ENCODE measurements around the gene NKTR.

Gene NKTR

GRCh38 chr3:42651248-42652091, 51.0 kb downstream of the NKTR start:
- DNase-seq (ENCODE audit: low read depth): no peak

- no peak for DNase-seq (ENCODE audit: low read depth)
Measured at GRCh38 chr3:42652251-42652610, 51.7 kb downstream of the NKTR start.

DNA sequence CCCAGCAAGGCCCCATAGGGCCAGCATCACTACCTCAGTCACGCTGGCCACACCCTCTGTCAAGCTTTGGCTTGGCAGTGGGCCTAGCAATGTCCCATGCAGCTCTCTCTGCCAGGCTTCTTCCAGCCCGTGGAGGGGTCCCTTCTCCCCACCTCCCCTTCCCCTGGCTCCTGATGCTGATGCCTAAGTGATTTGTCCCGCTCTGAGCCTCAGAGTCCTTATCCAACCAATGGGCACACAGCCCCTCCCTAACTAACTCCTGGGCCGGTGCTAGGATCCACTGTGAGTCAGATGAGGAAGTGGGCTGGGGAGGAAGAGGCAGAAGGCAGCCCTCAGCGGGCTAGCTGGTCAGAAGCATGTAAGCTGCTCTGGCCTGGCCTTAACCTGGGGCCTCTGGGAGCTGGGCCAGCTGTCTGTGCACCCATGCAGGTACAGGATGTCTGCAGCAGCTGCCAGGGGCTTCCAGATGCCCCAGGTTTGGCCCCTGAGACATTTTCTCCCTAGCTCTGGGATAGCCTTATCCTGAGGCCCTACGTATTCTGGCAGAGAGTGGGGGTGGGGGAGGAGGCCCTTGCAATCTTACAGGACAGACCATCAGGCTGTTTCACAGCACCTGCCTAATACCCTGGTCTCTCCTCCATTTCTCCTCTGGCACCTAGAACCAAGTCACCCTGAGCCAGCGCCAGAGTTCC, 52.3 kb downstream of the NKTR start:
- no peak for DNase-seq (ENCODE audit: low read depth)

GRCh38 chr3:42653303-42653559, 52.7 kb downstream of the NKTR start:
- no peak for DNase-seq (ENCODE audit: low read depth)

GRCh38 chr3:42653560-42654330, 53.3 kb downstream of the NKTR start, which contains the start of gene ZBTB47:
Gene ZBTB47, plus strand, starts transcription at chr3:42653697. Its CDS starts 4,659 bp downstream, at chr3:42658356.
- DNase-seq (ENCODE audit: low read depth): no peak

DNA sequence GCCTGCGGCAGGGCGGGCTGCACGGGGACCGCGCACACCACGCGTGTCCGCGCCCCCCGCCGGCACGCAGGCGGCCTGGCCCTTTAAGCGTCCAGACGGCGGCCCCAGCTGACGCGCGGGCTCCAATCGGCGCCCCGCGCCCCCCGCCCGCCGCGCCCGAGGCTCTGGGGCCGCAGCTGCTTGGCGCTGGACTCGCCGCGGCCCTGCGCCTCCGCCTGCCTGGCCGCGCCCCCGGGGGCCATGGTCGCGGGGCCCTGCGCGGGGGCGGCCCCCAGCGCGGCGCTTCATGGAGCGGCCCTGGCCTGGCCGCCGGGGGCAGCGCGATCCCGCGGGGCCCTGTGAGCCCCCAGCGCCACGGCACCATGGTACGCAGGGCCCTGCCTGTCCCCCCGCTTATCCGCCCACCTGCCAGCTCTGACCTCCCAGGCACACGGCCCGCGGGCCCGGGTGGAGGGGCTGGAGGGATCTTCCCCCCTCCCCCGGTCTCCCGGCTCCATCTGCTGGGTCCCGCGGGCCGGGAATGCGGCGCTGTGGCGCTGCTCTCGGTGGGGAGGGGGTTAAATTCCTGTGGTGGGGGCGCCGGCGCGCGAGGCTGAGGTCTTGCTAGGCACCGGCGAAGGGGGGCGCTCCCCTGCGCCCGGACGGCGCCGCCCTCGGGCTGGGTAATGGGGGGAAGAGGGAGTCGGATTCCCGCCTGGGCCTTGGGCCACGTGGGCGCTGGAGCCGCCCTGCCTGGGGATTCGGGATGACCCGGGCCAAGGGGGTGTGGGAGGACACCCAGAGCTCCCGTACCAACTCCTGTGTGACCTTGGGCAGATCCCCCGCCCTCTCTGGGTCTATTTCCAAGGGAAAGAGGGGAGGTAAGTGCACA, 54.1 kb downstream of the NKTR start:
- DNase-seq (ENCODE audit: low read depth): no peak

DNA sequence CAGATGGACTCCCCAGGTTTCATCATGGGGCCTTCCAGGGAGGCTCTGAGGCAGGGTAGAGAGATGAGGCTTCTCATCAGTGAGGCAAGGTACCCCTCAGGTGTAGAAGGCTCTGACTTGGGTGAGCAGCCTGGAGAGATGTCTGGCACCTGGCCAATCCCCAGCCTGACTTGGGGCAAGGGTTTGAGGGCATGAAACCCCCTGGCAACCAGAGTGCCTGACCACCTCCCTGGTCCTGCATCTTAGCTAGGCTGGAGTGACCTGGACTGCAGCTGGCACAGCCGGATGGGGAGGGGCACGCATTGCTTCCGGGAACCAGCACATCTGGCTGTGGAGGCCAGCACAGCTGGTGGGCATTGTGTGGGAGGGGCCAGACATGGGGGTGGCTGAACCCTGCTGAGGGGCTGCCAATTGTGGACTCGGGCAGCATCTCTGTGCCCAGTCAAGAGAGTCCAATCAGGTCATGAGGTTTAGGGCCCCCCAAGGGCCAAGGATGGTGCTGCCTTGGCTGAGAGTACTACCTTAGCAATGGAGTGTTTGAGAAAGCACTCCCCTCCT, 54.9 kb downstream of the NKTR start:
- no peak for DNase-seq (ENCODE audit: low read depth)

DNA sequence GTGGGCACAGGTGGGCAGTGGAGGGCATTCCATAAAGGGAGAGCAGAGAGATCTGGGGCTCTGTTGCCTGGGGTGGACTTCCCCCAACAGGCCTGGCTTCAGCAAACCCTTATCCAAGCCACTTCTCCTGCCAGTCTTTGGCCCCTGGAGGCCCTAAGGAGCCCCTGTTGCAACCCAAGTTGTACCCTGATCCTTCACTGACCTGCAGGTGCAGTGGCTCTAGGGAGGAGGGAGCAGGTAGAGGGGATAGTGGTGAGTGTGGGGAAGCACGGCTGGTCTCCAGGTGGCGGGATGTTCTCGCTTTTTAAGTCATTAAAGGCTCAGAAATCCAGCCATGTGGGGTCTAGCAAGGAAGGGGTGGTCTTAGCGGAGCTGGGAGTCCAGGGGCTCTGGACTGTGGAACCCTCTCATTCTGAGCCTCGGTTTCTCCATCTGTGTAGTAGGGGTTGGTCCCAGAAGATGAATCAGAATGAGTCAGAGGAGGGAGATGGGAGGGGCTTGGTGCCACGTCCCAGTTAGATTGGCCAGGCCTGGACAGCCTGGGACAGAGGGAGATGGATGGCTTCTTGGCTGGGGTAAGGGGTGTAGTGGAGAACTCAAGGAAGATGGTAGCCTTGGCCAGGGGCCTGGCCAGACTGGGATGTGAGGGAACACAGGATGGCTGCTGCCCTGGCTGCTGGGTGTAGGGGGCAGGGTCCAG, 55.6 kb downstream of the NKTR start:
- no peak for DNase-seq (ENCODE audit: low read depth)

DNA sequence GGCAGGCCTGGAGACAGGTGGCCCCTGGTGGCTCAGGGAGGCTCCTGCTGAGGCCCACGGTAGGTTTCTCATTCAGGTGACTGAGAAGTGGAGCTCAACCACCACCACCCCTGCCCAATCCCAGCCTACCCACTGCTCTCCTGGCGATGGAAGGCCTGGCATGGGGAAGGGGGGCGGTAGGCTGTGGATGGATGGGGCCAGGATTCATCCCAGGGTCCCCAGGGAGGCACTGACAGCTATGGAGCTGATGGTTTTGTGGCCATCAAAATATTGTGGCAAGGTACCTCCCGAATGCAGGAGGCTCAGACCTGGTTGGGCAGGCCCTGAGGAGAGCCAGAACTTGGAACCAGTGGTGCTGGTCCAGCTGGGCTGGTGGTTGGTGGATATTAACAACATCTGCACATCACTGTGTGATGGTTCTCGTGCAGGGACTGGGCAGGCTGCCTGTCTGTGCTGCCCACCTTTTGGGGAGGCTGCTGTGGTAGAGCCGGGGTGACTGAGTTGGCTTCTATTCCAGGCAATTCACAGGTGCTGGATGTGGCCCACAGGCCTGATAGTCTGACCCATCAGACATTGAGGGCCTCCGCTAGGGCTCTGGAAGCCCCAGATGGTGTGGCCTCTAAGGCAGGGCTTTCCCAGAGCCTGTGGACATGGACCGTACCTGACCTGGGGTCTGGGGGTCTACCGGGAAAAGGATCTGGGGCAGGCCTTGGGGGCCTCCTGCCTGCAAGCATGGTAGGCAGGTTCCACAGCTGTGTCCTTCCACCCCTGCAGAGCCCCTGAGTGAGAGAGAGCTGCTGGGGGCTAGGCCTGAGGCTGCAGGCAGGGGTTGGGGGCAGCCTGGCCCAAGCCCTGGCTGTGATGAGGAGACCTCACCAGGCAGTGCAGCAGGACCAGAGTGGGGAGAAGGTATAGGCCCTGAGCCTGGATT, 56.5 kb downstream of the NKTR start:
- DNase-seq (ENCODE audit: low read depth): no peak

DNA sequence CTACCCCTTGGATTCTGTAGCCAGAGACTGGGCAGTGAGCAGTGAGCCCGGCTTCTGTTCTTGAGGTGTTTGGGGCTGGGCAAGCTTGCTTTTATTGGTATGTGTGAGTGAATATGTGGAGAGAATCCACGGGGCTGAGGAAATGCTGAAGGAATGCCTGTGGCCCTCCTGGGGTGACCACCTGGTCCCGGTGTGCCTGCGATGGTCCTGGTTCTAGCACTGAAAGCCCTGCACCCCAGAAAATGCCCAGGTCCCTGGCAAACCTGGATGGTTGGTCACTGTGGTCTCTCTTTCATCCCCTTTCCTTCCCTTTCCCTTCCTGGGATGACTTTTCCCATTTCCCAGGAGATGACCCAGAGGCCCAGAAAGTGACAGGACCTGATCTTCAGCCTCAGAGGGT, 57.2 kb downstream of the NKTR start:
- DNase-seq (ENCODE audit: low read depth): no peak

DNA sequence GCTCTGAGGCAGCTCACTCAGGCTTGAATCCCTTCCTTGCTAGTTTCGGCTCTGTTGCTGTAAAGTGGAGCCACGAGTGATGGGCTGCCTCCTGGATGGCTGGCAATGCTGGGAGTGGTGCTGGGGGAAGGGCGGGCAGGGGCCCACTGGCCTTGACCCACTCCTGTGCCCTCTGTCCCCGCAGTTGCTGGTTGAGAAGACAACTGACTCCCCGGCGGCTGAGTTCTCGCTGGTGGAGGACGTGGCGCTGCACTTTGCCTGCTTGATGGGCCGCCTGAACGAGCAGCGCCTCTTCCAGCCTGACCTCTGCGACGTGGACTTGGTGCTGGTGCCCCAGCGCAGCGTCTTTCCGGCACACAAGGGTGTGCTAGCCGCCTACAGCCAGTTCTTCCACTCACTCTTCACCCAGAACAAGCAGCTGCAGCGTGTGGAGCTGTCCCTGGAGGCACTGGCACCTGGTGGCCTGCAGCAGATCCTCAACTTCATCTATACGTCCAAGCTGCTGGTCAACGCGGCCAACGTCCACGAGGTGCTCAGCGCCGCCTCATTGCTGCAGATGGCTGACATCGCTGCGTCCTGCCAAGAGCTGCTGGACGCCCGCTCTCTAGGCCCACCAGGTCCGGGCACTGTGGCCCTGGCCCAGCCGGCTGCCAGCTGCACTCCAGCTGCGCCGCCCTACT, 57.7 kb downstream of the NKTR start:
- DNase-seq (ENCODE audit: low read depth): no peak

DNA sequence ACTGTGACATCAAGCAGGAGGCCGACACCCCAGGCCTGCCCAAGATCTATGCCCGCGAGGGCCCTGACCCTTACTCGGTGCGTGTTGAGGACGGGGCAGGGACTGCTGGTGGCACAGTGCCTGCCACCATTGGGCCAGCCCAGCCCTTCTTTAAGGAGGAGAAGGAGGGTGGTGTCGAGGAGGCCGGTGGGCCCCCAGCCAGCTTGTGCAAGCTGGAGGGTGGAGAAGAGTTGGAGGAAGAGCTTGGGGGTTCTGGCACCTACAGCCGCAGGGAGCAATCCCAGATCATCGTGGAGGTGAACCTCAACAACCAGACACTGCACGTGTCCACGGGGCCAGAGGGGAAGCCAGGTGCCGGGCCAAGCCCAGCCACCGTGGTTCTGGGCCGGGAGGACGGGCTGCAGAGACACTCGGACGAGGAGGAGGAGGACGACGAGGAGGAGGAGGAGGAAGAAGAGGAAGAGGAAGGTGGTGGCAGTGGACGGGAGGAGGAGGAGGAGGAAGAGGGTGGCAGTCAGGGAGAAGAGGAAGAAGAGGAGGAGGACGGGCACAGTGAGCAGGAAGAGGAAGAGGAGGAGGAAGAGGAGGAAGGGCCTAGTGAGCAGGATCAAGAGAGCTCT, 58.4 kb downstream of the NKTR start:
- DNase-seq (ENCODE audit: low read depth): no peak

- no peak for DNase-seq (ENCODE audit: low read depth)
Measured at GRCh38 chr3:42659451-42660130, 59.1 kb downstream of the NKTR start.

- no peak for DNase-seq (ENCODE audit: low read depth)
Measured at GRCh38 chr3:42660131-42660715, 59.7 kb downstream of the NKTR start.

GRCh38 chr3:42660898-42661297, 60.4 kb downstream of the NKTR start:
- no peak for DNase-seq (ENCODE audit: low read depth)

GRCh38 chr3:42661593-42662022, 61.1 kb downstream of the NKTR start:
- no peak for DNase-seq (ENCODE audit: low read depth)

- DNase-seq (ENCODE audit: low read depth): no peak
Measured at GRCh38 chr3:42662037-42662812, 61.7 kb downstream of the NKTR start.
